ENCODE data around the gene SCAMP3.

Gene SCAMP3

GRCh38 chr1:155307247-155307740, 45.1 kb upstream of the SCAMP3 start:
- H4K20me1 ChIP-seq (ENCODE audit: insufficient read depth, low read length, poor library complexity, severe bottlenecking) = peaks cover 24% of the 10 kb centered on the region
- H3K27me3 ChIP-seq (ENCODE audit: insufficient read depth, low read length, poor library complexity, severe bottlenecking) = peaks cover 5% of the 10 kb centered on the region
- H3K79me2 ChIP-seq (ENCODE audit: insufficient read depth, low read length) = peaks cover 36% of the 10 kb centered on the region
- no peak overlapping the region for H2AFZ ChIP-seq (ENCODE audit: low read length)
- TF ChIP-seq EZH2phosphoT487 (IDR thresholded peaks at IDR 0.05; ENCODE audit: borderline replicate concordance) (no peak), CTCF (conservative IDR thresholded peaks at IDR 0.05; ENCODE audit: low read length) (peak; percentile 61)
- H3K36me3 ChIP-seq (ENCODE audit: insufficient read depth, low read length) = peaks cover 3% of the 10 kb centered on the region; the same call in 1 of the 2 replicates
- peak overlapping the region; percentile 80 for H3K4me2 ChIP-seq (ENCODE audit: low read depth, low read length, poor library complexity, severe bottlenecking)
- no peaks in the 10 kb centered on the region for H3K9me3 ChIP-seq (ENCODE audit: insufficient read depth, low read depth, low read length)
- peak overlapping the region; percentile 96 for H3K4me3 ChIP-seq (ENCODE audit: low read length, poor library complexity, severe bottlenecking)
- H3K9me2 ChIP-seq (replicated peaks; ENCODE audit: low read depth, low read length) = no peaks in the 10 kb centered on the region
- H3K4me1 ChIP-seq (ENCODE audit: insufficient read depth, low read length, poor library complexity, severe bottlenecking) = peaks cover 47% of the 10 kb centered on the region
- peak overlapping the region; percentile 89 for H3K9ac ChIP-seq (ENCODE audit: low read depth, low read length, poor library complexity, severe bottlenecking)
- peaks cover 9% of the 10 kb centered on the region for H3F3A ChIP-seq (ENCODE audit: low read depth)

- peaks cover 9% of the 10 kb centered on the region for H3F3A ChIP-seq (ENCODE audit: low read depth)
- H3K4me3 ChIP-seq (ENCODE audit: low read length, poor library complexity, severe bottlenecking) = no peak overlapping the region
- no peaks in the 10 kb centered on the region for H3K9me2 ChIP-seq (replicated peaks; ENCODE audit: low read depth, low read length)
- H3K9me3 ChIP-seq (ENCODE audit: insufficient read depth, low read depth, low read length) = no peaks in the 10 kb centered on the region
- H4K20me1 ChIP-seq (ENCODE audit: insufficient read depth, low read length, poor library complexity, severe bottlenecking) = peaks cover 11% of the 10 kb centered on the region
- H3K9ac ChIP-seq (ENCODE audit: low read depth, low read length, poor library complexity, severe bottlenecking) = peak overlapping the region; percentile 51
- peaks cover 5% of the 10 kb centered on the region for H3K27me3 ChIP-seq (ENCODE audit: insufficient read depth, low read length, poor library complexity, severe bottlenecking)
- TF ChIP-seq EZH2phosphoT487 (IDR thresholded peaks at IDR 0.05; ENCODE audit: borderline replicate concordance) = no peak
- TF ChIP-seq CTCF (conservative IDR thresholded peaks at IDR 0.05; ENCODE audit: low read length) = no peak
- H3K36me3 ChIP-seq (ENCODE audit: insufficient read depth, low read length) = no peaks in the 10 kb centered on the region
- H2AFZ ChIP-seq (ENCODE audit: low read length) = no peak overlapping the region
- H3K4me1 ChIP-seq (ENCODE audit: insufficient read depth, low read length, poor library complexity, severe bottlenecking) = peaks cover 37% of the 10 kb centered on the region
- peak overlapping the region; percentile 80 for H3K4me2 ChIP-seq (ENCODE audit: low read depth, low read length, poor library complexity, severe bottlenecking)
- H3K79me2 ChIP-seq (ENCODE audit: insufficient read depth, low read length) = peaks cover 23% of the 10 kb centered on the region
Measured at GRCh38 chr1:155305881-155306391, 43.8 kb upstream of the SCAMP3 start.

- H3K9me2 ChIP-seq (replicated peaks; ENCODE audit: low read depth, low read length) = no peaks in the 10 kb centered on the region
- peaks cover 24% of the 10 kb centered on the region for H3K4me1 ChIP-seq (ENCODE audit: insufficient read depth, low read length, poor library complexity, severe bottlenecking)
- no peaks in the 10 kb centered on the region for H3K9me3 ChIP-seq (ENCODE audit: insufficient read depth, low read depth, low read length)
- H2AFZ ChIP-seq (ENCODE audit: low read length) = no peak overlapping the region
- H4K20me1 ChIP-seq (ENCODE audit: insufficient read depth, low read length, poor library complexity, severe bottlenecking) = no peaks in the 10 kb centered on the region
- H3K9ac ChIP-seq (ENCODE audit: low read depth, low read length, poor library complexity, severe bottlenecking) = no peak overlapping the region
- peaks cover 5% of the 10 kb centered on the region for H3K27me3 ChIP-seq (ENCODE audit: insufficient read depth, low read length, poor library complexity, severe bottlenecking)
- TF ChIP-seq EZH2phosphoT487 (IDR thresholded peaks at IDR 0.05; ENCODE audit: borderline replicate concordance) = no peak
- no peak for TF ChIP-seq CTCF (conservative IDR thresholded peaks at IDR 0.05; ENCODE audit: low read length)
- H3K79me2 ChIP-seq (ENCODE audit: insufficient read depth, low read length) = peaks cover 9% of the 10 kb centered on the region
- H3K4me2 ChIP-seq (ENCODE audit: low read depth, low read length, poor library complexity, severe bottlenecking) = no peak overlapping the region
- H3K36me3 ChIP-seq (ENCODE audit: insufficient read depth, low read length) = no peaks in the 10 kb centered on the region
- H3K4me3 ChIP-seq (ENCODE audit: low read length, poor library complexity, severe bottlenecking) = no peak overlapping the region
- peaks cover 9% of the 10 kb centered on the region for H3F3A ChIP-seq (ENCODE audit: low read depth)
Measured at GRCh38 chr1:155304558-155305063, 42.5 kb upstream of the SCAMP3 start.

All from Loucy (cell line).